OCI-LY3 (cell line): Measurements from ENCODE around the gene KDM5B.

Source experiments
- H2AFZ ChIP-seq: fragments of 200-600, 300-600 bp; shearing (Covaris generic); 2 replicates; pipeline ENCODE4 v1.6.0; 2014; ENCODE audit warnings: antibody characterized with exemption, low read depth, low read length
- H3K27ac ChIP-seq: fragments of 200-600, 300-600 bp; sonication (generic); 2 replicates; pipeline ENCODE4 v1.5.1; 2014; ENCODE audit warnings: mild to moderate bottlenecking, low read length, moderate library complexity, mixed read lengths
- H3K27me3 ChIP-seq: fragments of 200-600, 300-600 bp; sonication (generic); 2 replicates; pipeline ENCODE4 v1.6.1; 2014; ENCODE audit warnings: low read depth, low read length, mixed read lengths
- H3K36me3 ChIP-seq: fragments of 200-600, 300-600 bp; sonication (generic); replicated peaks from 2 replicates; pipeline ENCODE3; 2014; ENCODE audit warnings: low read depth, low read length, mixed read lengths
- H3K4me1 ChIP-seq: fragments of 300-600, 200-600 bp; sonication (generic); 2 replicates; pipeline ENCODE4 v1.6.1; 2014; ENCODE audit warnings: low read length, mixed read lengths
- H3K4me2 ChIP-seq: fragments of 200-600, 300-600 bp; sonication (generic); 2 replicates; pipeline ENCODE4 v1.6.1; 2014; ENCODE audit warnings: low read length, mixed read lengths
- H3K4me3 ChIP-seq: fragments of 300-600, 200-600 bp; sonication (generic); 2 replicates; pipeline ENCODE4 v1.5.1; 2014; ENCODE audit warnings: antibody characterized with exemption, mild to moderate bottlenecking, low read length, moderate library complexity
- H3K79me2 ChIP-seq: fragments of 300-600, 200-600 bp; shearing (Covaris generic); 2 replicates; pipeline ENCODE4 v1.6.1; 2014; ENCODE audit warnings: mild to moderate bottlenecking, low read length, mixed read lengths
- H3K9ac ChIP-seq: fragments of 300-600, 200-600 bp; shearing (Covaris generic); 2 replicates; pipeline ENCODE4 v1.6.0; 2014; ENCODE audit warnings: mild to moderate bottlenecking, low read length, moderate library complexity
- H3K9me3 ChIP-seq: fragments of 200-600, 300-600 bp; shearing (Covaris generic); 2 replicates; pipeline ENCODE4 v1.6.1; 2014; ENCODE audit warnings: low read length, mixed read lengths; ENCODE audit not compliant: insufficient read depth
- H4K20me1 ChIP-seq: fragments of 200-600, 300-600 bp; sonication (generic); 2 replicates; pipeline ENCODE4 v1.6.1; 2016; ENCODE audit warnings: low read length, mixed read lengths; ENCODE audit not compliant: insufficient read depth
- CTCF ChIP-seq: fragments of 200-600, 300-600 bp; sonication (generic); IDR thresholded peaks from 2 replicates; pipeline ENCODE4 v1.5.1; 2014; ENCODE audit warnings: antibody characterized with exemption, low read length, low read depth
- EZH2phosphoT487 ChIP-seq: fragments of 200-600 bp; shearing (Covaris generic); IDR thresholded peaks from 2 replicates; pipeline ENCODE4 v1.6.1; 2018; ENCODE audit warnings: antibody characterized with exemption, mixed run types, low read depth

Gene KDM5B

DNA sequence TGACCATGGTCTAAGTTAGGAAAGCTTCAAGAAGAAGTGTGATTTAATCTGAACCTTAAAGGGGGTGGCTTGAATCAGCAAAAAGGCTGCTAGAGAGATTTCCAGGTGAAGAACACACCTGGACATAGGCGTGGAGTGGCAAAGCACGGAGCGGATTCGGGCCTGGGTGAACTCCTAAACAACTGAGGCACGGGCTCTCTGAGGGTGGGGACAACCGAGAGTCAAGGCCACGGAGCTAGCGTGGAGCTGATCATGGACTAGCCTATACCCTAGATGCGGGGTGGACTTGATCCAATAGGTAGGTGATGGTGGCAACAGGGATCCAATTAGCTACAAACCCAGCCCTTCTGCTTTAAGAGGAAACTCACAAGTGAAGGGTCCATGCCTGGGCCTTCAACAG, 125.7 kb downstream of the KDM5B start:
- Histone ChIP-seq H3K36me3 (no peaks in the 10 kb centered on the region), H3K9me3 (peaks cover under 1% of the 10 kb centered on the region), H3K27me3 (peaks cover 72% of the 10 kb centered on the region), H3K79me2 (no peaks in the 10 kb centered on the region), H3K9ac (no peak overlapping the region), H4K20me1 (no peaks in the 10 kb centered on the region; the same call in 1 of the 2 replicates), H3K27ac (no peak overlapping the region), H3K4me3 (no peak overlapping the region), H3K4me1 (no peaks in the 10 kb centered on the region), H3K4me2 (no peak overlapping the region), H2AFZ (no peak overlapping the region)
- TF ChIP-seq EZH2phosphoT487: no peak

- H3K4me2 ChIP-seq: no peak overlapping the region
- H3K9ac ChIP-seq: no peak overlapping the region
- no peak overlapping the region for H3K4me3 ChIP-seq
- H3K79me2 ChIP-seq: no peaks in the 10 kb centered on the region
- no peak for TF ChIP-seq EZH2phosphoT487
- no peak for TF ChIP-seq CTCF
- H3K36me3 ChIP-seq: no peaks in the 10 kb centered on the region
- H4K20me1 ChIP-seq: no peaks in the 10 kb centered on the region; the same call in 1 of the 2 replicates
- peaks cover 72% of the 10 kb centered on the region for H3K27me3 ChIP-seq
- no peak overlapping the region for H2AFZ ChIP-seq
- peaks cover 6% of the 10 kb centered on the region for H3K9me3 ChIP-seq
- H3K27ac ChIP-seq: no peak overlapping the region
- no peaks in the 10 kb centered on the region for H3K4me1 ChIP-seq
Observed at GRCh38 chr1:202681736-202682420, 126.3 kb downstream of the KDM5B start.

DNA sequence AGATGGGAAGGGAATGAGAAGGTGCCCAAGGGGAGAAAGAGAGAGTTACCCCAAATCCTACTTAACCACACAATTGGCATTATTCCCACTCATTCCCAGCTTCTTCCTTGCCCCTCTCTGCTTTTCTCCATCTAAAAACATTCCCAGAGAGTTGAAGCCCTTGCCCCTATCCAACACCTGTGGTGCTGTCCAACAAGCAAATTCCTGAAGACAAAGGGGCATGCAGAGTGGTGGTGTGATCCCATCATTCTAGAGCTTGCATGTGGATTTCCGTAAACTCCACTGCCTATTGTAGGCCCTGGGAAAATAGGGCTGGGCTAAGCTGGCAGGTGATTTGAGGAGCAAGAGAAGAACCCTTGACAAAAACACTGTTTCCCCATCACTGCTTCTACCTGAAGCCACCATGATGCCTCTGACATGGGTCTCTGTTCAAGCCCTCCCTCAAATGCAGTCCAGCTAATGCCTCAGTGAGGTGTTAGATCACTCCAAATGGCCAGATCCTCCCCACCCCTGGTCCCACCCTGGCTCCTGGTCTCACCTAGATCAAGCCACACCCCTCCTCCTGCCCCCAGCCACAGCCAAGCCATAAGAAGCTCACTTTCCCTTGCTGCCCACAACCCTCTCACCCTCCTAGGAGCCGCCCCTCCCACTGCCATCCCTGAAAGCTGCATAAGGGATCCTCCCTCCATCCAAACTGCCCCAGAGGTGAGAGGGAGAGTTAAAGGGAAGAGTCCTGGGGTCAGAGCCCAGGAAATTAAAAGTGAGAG, 127.5 kb downstream of the KDM5B start:
- Histone ChIP-seq H3K27me3 (peaks cover 72% of the 10 kb centered on the region), H3K4me2 (no peak overlapping the region)

DNA sequence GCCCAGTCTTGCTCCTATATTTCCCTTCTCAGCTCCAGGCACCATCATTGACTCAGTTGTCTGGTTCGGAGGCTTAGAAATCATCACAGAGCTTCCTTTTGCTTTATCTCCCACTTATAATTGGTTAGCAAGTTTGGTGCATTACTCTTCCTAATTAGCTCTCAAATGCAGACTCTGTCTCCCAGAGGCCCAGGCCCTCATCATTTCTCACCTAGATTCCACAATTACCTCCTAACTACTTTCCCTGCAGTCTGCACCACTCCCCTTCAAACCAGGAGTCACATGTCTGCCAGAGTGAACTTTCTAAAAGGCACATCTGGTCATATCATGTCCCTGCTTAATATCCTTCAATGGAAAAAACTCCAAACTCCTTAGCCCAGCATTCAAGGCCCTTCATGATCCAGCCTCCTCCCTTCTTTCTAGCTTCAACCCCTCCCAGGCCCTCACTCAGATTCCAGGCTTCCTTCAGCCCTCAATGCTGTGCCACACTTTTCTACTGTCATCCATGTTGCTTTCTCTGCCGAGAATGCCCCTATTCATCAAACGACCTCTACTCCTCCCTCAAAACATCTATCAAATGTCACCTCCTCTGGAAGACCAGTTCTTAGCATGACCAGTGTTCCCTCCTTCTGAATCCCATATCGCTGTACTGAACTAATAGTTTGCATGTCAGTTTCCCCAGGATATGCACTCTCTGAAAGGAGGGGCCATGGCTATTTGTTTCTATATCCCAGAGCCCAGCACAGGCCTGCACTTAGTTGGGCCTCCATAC, 128.6 kb downstream of the KDM5B start:
- H3K9me3 ChIP-seq: peaks cover 6% of the 10 kb centered on the region
- TF ChIP-seq CTCF (no peak), EZH2phosphoT487 (no peak)
- no peak overlapping the region for H2AFZ ChIP-seq
- no peak overlapping the region for H3K9ac ChIP-seq
- no peaks in the 10 kb centered on the region for H4K20me1 ChIP-seq
- no peaks in the 10 kb centered on the region for H3K36me3 ChIP-seq
- H3K27me3 ChIP-seq: peaks cover 63% of the 10 kb centered on the region
- H3K79me2 ChIP-seq: no peaks in the 10 kb centered on the region
- H3K4me1 ChIP-seq: no peaks in the 10 kb centered on the region
- no peak overlapping the region for H3K4me3 ChIP-seq
- H3K27ac ChIP-seq: no peak overlapping the region
- H3K4me2 ChIP-seq: no peak overlapping the region

More for the DNA sequence above, 127.5 kb downstream of the KDM5B start:
- no peak for TF ChIP-seq EZH2phosphoT487
- no peak for TF ChIP-seq CTCF
- H3K36me3 ChIP-seq: no peaks in the 10 kb centered on the region
- H4K20me1 ChIP-seq: no peaks in the 10 kb centered on the region
- H3K9ac ChIP-seq: no peak overlapping the region
- no peaks in the 10 kb centered on the region for H3K4me1 ChIP-seq
- no peak overlapping the region for H2AFZ ChIP-seq
- peaks cover 6% of the 10 kb centered on the region for H3K9me3 ChIP-seq
- no peaks in the 10 kb centered on the region for H3K79me2 ChIP-seq
- H3K27ac ChIP-seq: no peak overlapping the region
- no peak overlapping the region for H3K4me3 ChIP-seq
